Medulla oblongata (tissue), 1 donor: ENCODE measurements around the gene DGCR6.
"Not testable (repeated sequence)": the region's sequence is repeated elsewhere in the genome, so short reads cannot be mapped to it uniquely, and the experiment has no call there.

Experiments
- DNase-seq: peaks from one replicate; pipeline ENCODE4 v3.0.0-alpha.2; 2015; ENCODE audit errors: extremely low spot score

DGCR6 gene

GRCh38 chr22:18905540-18906409 lies at the start of gene DGCR6:
Gene DGCR6 (plus strand): TSS chr22:18906320. CDS start chr22:18906375, 55 bp downstream.
- DNase-seq = no peak

GRCh38 chr22:18859314-18859713 lies 46.8 kb upstream of the DGCR6 start:
- DNase-seq = not testable (repeated sequence)

- not testable (repeated sequence) for DNase-seq
Observed at GRCh38 chr22:18881260-18881659, 24.9 kb upstream of the DGCR6 start.

- not testable (repeated sequence) for DNase-seq
Observed at GRCh38 chr22:18884465-18884864, 21.7 kb upstream of the DGCR6 start.

GRCh38 chr22:18888115-18888514 lies 18.0 kb upstream of the DGCR6 start:
- no peak for DNase-seq

GRCh38 chr22:18890510-18891192 lies 15.5 kb upstream of the DGCR6 start:
- not testable (repeated sequence) for DNase-seq

GRCh38 chr22:18893775-18894174 lies 12.3 kb upstream of the DGCR6 start:
- DNase-seq = not testable (repeated sequence)

GRCh38 chr22:18896037-18896657 lies 10.0 kb upstream of the DGCR6 start:
- not testable (repeated sequence) for DNase-seq

- not testable (repeated sequence) for DNase-seq
Observed at GRCh38 chr22:18906410-18906745, 258 bp downstream of the DGCR6 start.

- no peak for DNase-seq
Observed at GRCh38 chr22:18906896-18907295, 776 bp downstream of the DGCR6 start.

- no peak for DNase-seq
Observed at GRCh38 chr22:18909556-18909955, 3.4 kb downstream of the DGCR6 start.

- not testable (repeated sequence) for DNase-seq
Observed at GRCh38 chr22:18911535-18911934, 5.4 kb downstream of the DGCR6 start.

- not testable (repeated sequence) for DNase-seq
Observed at GRCh38 chr22:18912264-18912946, 6.3 kb downstream of the DGCR6 start.

- not testable (repeated sequence) for DNase-seq
Observed at GRCh38 chr22:18914558-18914957, 8.4 kb downstream of the DGCR6 start.

- DNase-seq = not testable (repeated sequence)
Observed at GRCh38 chr22:18915550-18915949, 9.4 kb downstream of the DGCR6 start.

- DNase-seq = not testable (repeated sequence)
Observed at GRCh38 chr22:18917818-18918217, 11.7 kb downstream of the DGCR6 start.

GRCh38 chr22:18920257-18920902 lies 14.3 kb downstream of the DGCR6 start:
- DNase-seq = not testable (repeated sequence)

- no peak for DNase-seq
Observed at GRCh38 chr22:18925368-18926064, 19.4 kb downstream of the DGCR6 start.

GRCh38 chr22:18927020-18927419 lies 20.9 kb downstream of the DGCR6 start:
- DNase-seq = no peak

- DNase-seq = no peak
Observed at GRCh38 chr22:18927573-18927972, 21.5 kb downstream of the DGCR6 start.

GRCh38 chr22:18929459-18929858 lies 23.3 kb downstream of the DGCR6 start:
- DNase-seq = no peak
